ENCODE results near the gene SHISA2. TPM values are rescaled to one million over a fixed set of nuclear protein-coding genes. Genes with fewer than 3 reads are reported as not detected.

The SHISA2 gene
- total and polyA plus RNA-seq, 4 donors = under 0.01 to 2.1 TPM; not detected in 2

GRCh38 chr13:26029581-26030136 lies 22.2 kb downstream of the SHISA2 start (continued):
- no peak for TF ChIP-seq CTCF (IDR thresholded peaks at IDR 0.05; ENCODE audit: low read depth, low read length, missing input control)
- no peak for TF ChIP-seq ATF3 (IDR thresholded peaks at IDR 0.05)
- no peak for TF ChIP-seq FOXA1 (IDR thresholded peaks at IDR 0.05)

GRCh38 chr13:26026211-26026610 lies 25.6 kb downstream of the SHISA2 start:
- Histone ChIP-seq H3K4me3 (ENCODE audit: low read depth in 1 of 3, low read length in 3 of 3) (no peak overlapping the region), H3K27ac (ENCODE audit: low read depth in 1 of 2, low read length in 2 of 2) (no peak overlapping the region), H3K4me1 (ENCODE audit: control insufficient read depth in 4 of 4, insufficient read depth in 4 of 4, low read length in 3 of 4) (no peaks in the 10 kb centered on the region), H3K27me3 (ENCODE audit: control insufficient read depth in 4 of 4, insufficient read depth in 4 of 4, low read length in 3 of 4) (no peaks in the 10 kb centered on the region), H3K36me3 (ENCODE audit: control insufficient read depth in 4 of 4, insufficient read depth in 3 of 4, low read depth in 1 of 4, low read length in 3 of 4) (no peaks in the 10 kb centered on the region), H3K9me3 (ENCODE audit: control insufficient read depth in 4 of 4, low read length in 3 of 4) (peaks cover 0 to 3% (median 0%) of the 10 kb centered on the region in 4 donors), H3K9ac (ENCODE audit: low read depth in 1 of 2, low read length in 2 of 2) (no peak overlapping the region)
- TF ChIP-seq RXRA (IDR thresholded peaks at IDR 0.05) = no peak
- no peak for TF ChIP-seq CTCF (IDR thresholded peaks at IDR 0.05; ENCODE audit: low read depth, low read length, missing input control)
- TF ChIP-seq ZBTB33 (IDR thresholded peaks at IDR 0.05) = no peak
- no peak for TF ChIP-seq YY1 (IDR thresholded peaks at IDR 0.05)
- no peak for TF ChIP-seq MAX (IDR thresholded peaks at IDR 0.05)
- TF ChIP-seq HNF4A (conservative IDR thresholded peaks at IDR 0.05) = no peak
- no peak for TF ChIP-seq REST (IDR thresholded peaks at IDR 0.05)
- no peak for TF ChIP-seq FOXA1 (IDR thresholded peaks at IDR 0.05)
- WGBS = 80% methylated on average over 4 of the region's 4 CpGs
- no peak for DNase-seq (ENCODE audit: low spot score)

Data from liver (tissue), 9 donors.